SK-N-SH treated with all-trans-retinoic acid at 6 μM for 48 hours (cell line): ENCODE measurements around the gene TKTL1.

Experiments used
- CSDC2 ChIP-seq: fragments of 250-450 bp; sonication (Bioruptor Pico); IDR thresholded peaks from 2 replicates; pipeline ENCODE4 v1.5.0; 2020; ENCODE audit warnings: mild to moderate bottlenecking, moderate library complexity
- PATZ1 ChIP-seq: fragments of 250-450 bp; sonication (Bioruptor Pico); IDR thresholded peaks from 2 replicates; pipeline ENCODE4 v1.8.0; 2020; ENCODE audit warnings: mild to moderate bottlenecking, moderate library complexity, borderline replicate concordance
- ZFP3 ChIP-seq: fragments of 250-450 bp; sonication (Bioruptor Pico); IDR thresholded peaks from 2 replicates; pipeline ENCODE4 v1.5.0; 2020; ENCODE audit warnings: mild to moderate bottlenecking, moderate library complexity
- ZNF8 ChIP-seq: fragments of 450-650 bp; formaldehyde crosslinking; IDR thresholded peaks from 2 replicates; pipeline ENCODE4 v1.5.0; 2020; ENCODE audit warnings: mild to moderate bottlenecking, moderate library complexity

- TF ChIP-seq CSDC2 (no peak), PATZ1 (no peak), ZFP3 (CRISPR knock-in tag) (no peak), ZNF8 (no peak)
Measured at GRCh38 chrX:154366666-154367055, 71.1 kb downstream of the TKTL1 start.
